ENCODE measurements around the gene WDR86.

DNA sequence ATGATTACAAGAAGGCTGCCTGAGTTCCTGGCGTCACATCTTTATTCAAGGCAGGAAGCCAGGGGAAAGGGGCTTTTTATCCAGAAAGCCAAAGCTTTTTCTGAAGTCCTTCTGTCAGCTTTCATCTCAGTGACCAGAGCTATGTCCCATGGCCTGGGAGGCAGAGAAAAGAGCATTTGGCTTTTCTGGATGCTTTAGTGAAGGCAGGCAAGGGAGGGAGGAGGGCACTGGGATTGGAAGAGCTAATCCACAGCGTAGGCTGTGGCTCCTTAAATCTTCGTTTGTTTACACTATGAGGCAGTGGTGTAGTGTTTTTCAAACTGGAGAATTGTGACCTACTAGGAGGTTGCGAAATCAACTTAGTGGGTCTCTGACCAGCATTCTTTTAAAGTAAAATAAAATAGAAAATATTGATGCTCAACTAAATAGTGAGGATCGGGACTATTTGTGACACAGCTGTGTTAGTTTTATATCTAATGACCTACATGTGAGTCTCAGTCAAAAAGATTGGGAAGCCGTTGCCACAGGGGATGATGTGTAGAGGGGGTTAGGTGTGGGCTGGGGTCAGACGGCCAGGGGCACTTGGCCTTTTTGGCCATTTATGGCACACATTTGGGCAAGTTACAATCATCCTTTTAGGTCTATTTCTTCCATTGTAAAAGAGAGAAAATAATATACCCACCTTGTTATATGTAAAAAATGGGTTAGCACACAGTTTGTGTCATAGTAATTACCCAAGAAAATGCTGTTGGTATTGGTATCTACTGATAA is 16.0 kb upstream of the WDR86 start:
- TF ChIP-seq, protein P1, sequence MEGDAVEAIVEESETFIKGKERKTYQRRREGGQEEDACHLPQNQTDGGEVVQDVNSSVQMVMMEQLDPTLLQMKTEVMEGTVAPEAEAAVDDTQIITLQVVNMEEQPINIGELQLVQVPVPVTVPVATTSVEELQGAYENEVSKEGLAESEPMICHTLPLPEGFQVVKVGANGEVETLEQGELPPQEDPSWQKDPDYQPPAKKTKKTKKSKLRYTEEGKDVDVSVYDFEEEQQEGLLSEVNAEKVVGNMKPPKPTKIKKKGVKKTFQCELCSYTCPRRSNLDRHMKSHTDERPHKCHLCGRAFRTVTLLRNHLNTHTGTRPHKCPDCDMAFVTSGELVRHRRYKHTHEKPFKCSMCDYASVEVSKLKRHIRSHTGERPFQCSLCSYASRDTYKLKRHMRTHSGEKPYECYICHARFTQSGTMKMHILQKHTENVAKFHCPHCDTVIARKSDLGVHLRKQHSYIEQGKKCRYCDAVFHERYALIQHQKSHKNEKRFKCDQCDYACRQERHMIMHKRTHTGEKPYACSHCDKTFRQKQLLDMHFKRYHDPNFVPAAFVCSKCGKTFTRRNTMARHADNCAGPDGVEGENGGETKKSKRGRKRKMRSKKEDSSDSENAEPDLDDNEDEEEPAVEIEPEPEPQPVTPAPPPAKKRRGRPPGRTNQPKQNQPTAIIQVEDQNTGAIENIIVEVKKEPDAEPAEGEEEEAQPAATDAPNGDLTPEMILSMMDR (IDR thresholded peaks at IDR 0.05; ENCODE audit: low read length), result no peak
- TF ChIP-seq EZH2phosphoT487 (IDR thresholded peaks at IDR 0.05; ENCODE audit: low read length) (no peak), EZH2 (optimal IDR thresholded peaks at IDR 0.05; ENCODE audit: low read depth, low read length) (no peak)

Data from MM.1S (cell line).